Stomach (tissue), 4 donors: Measurements from ENCODE around the gene FANCD2OS.

Experiments
- POLR2A ChIP-seq, 4 donors: fragments of 450-650 bp; IDR thresholded peaks; one replicate each; pipeline ENCODE4 v1.6.1; 2016; ENCODE audit warnings: antibody characterized with exemption in 4 of 4, control low read depth in 2 of 4, mild to moderate bottlenecking in 1 of 4, moderate library complexity in 1 of 4
- TF ChIP-seq, protein P1 (sequence below), 7 experiments: fragments of 450-650 bp in 4 of 7; fragments of 200-600 bp in 3 of 7; sonication (generic) in 3 of 7; IDR thresholded peaks; one replicate each; pipeline ENCODE4 v1.5.1; 2016 to 2019; ENCODE audit warnings: antibody characterized with exemption in 7 of 7, control low read depth in 2 of 7, mild to moderate bottlenecking in 1 of 7

DNA sequence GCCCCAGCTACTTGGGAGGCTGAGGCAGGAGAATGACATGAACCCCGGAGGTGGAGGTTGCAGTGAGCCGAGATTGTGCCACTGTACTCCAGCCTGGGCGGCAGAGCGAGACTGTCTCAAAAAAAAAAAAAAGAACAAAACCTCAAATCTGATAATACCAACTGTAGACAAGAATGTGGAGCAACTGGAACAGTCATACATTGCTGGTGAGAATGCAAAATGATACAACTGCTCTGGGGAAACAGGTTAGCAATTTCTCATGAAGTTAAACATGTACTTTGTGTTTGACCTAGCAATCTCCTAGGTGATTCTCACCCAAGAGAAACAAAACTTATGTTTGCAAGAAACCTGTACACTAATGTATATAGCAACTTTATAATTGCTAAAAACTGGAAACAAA, 29.1 kb upstream of the FANCD2OS start:
- TF ChIP-seq, protein P1, sequence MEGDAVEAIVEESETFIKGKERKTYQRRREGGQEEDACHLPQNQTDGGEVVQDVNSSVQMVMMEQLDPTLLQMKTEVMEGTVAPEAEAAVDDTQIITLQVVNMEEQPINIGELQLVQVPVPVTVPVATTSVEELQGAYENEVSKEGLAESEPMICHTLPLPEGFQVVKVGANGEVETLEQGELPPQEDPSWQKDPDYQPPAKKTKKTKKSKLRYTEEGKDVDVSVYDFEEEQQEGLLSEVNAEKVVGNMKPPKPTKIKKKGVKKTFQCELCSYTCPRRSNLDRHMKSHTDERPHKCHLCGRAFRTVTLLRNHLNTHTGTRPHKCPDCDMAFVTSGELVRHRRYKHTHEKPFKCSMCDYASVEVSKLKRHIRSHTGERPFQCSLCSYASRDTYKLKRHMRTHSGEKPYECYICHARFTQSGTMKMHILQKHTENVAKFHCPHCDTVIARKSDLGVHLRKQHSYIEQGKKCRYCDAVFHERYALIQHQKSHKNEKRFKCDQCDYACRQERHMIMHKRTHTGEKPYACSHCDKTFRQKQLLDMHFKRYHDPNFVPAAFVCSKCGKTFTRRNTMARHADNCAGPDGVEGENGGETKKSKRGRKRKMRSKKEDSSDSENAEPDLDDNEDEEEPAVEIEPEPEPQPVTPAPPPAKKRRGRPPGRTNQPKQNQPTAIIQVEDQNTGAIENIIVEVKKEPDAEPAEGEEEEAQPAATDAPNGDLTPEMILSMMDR (IDR thresholded peaks at IDR 0.05) = no peak
- TF ChIP-seq POLR2A (IDR thresholded peaks at IDR 0.05) = no peak
